Duodenal mucosa (tissue), 2 donors: ENCODE results near the gene LRTM1.

ENCODE experiments used
- H3K27ac ChIP-seq: one replicate; pipeline ENCODE4 v1.7.0; 2013; ENCODE audit warnings: low read depth, low read length
- H3K27me3 ChIP-seq, 2 donors: one replicate each; pipeline ENCODE4 v1.7.0; 2013; ENCODE audit warnings: low read length in 2 of 2, control low read depth in 1 of 2; ENCODE audit not compliant: insufficient read depth in 2 of 2, control insufficient read depth in 1 of 2
- H3K36me3 ChIP-seq, 2 donors: one replicate each; pipeline ENCODE4 v1.7.0; 2013; ENCODE audit warnings: low read length in 2 of 2, control low read depth in 1 of 2; ENCODE audit not compliant: insufficient read depth in 2 of 2, control insufficient read depth in 1 of 2
- H3K4me1 ChIP-seq, 2 donors: one replicate each; pipeline ENCODE4 v1.7.0; 2013; ENCODE audit warnings: low read length in 2 of 2, control low read depth in 1 of 2; ENCODE audit not compliant: insufficient read depth in 2 of 2, control insufficient read depth in 1 of 2
- H3K4me3 ChIP-seq, 2 donors: one replicate each; pipeline ENCODE4 v1.7.0; 2013; ENCODE audit warnings: low read length in 2 of 2, low read depth in 1 of 2
- H3K9ac ChIP-seq, 2 donors: one replicate each; pipeline ENCODE4 v1.7.0; 2013; ENCODE audit warnings: low read length in 2 of 2, low read depth in 1 of 2
- H3K9me3 ChIP-seq, 2 donors: one replicate each; pipeline ENCODE4 v1.7.0; 2013; ENCODE audit warnings: low read length in 2 of 2, control low read depth in 1 of 2; ENCODE audit not compliant: control insufficient read depth in 1 of 2

The LRTM1 gene

DNA sequence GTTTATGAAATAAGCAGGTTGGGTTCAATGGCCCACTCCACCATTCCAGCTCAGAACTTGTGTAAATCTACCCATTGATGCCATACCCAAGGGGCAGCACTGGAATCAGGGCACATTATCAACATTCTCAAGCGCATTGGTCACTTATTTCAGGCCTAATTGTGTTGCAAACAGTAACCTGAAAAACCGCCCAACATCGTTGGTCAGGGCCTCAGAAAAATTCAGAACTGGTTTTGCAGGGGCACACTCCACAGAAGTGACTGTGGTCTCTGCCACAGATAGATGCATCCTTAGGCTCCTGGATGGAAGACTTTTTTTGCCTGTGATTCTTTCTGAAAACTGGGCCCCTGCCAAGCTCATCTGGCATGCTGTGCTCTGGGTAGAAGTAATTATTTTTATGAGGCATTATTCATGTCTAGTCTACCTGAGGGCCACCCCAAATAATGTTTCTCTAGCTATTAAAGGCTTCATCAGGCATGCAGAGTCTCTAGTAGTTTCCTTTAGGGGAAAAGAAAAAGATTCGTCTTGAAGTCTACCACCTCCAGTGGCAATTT is 21.7 kb upstream of the LRTM1 start:
- Histone ChIP-seq H3K4me3 (no peak overlapping the region), H3K4me1 (no peaks in the 10 kb centered on the region), H3K9ac (no peak overlapping the region), H3K27me3 (no peaks in the 10 kb centered on the region), H3K9me3 (no peaks in the 10 kb centered on the region), H3K36me3 (no peaks in the 10 kb centered on the region), H3K27ac (no peak overlapping the region)

DNA sequence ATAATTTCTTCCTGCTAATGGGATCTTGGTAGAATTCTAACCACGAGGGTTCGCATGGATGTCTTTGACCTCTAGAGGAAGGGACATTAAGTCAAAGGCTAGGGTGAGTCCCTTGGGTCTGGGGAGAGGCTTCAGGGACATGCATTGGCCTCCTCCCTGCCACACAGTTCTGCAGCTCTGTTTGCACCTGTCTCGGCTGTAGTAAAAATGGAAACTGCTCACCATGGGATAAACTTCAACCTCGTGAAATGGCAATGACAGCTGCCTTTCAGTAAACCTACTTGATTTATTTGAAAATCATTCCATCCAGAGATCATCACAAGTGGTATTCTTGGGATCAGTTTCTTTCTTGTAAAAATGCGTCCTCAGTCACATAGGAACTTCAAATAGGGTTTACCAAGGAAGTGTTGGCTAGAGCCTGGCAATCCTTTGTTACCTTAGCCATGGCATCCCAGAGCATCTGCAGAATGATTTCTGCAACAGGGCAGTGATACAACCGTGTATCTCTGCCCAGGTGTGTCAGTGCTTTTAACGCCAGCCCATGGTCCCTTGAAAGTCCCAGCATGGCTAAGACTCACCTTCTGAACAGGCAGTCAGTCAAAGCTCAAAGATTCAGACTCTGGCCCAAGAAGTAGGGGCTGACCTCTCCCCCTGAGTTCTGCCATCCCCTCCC is 14.0 kb upstream of the LRTM1 start:
- Histone ChIP-seq H3K9ac (no peak overlapping the region), H3K27ac (no peak overlapping the region)

DNA sequence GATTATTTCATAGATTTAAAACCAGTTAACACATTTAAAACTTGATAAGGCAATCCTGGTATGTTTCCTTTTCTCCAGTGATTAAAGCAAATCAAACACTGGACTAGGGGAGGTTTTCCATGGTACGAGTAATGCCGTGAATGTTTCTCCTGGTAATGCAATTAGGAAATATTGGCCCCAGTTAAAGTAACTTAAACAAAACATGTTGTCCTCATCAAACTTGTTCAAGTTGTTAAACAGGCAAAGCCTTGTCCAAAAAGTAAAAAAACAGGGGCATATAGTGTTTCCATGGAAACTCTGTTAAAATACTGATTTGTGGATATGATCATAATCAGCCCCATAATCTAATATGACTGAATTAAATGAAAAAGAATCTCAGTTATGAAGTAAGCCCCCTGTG is 13.1 kb upstream of the LRTM1 start:
- Histone ChIP-seq H3K4me1 (no peaks in the 10 kb centered on the region), H3K27ac (no peak overlapping the region), H3K4me3 (no peak overlapping the region), H3K36me3 (no peaks in the 10 kb centered on the region), H3K27me3 (peaks cover 0 to 5% of the 10 kb centered on the region in 2 donors), H3K9me3 (no peaks in the 10 kb centered on the region), H3K9ac (no peak overlapping the region)

More for the DNA sequence above, 14.0 kb upstream of the LRTM1 start:
- Histone ChIP-seq H3K36me3 (no peaks in the 10 kb centered on the region), H3K4me3 (no peak overlapping the region), H3K9me3 (no peaks in the 10 kb centered on the region), H3K27me3 (peaks cover 0 to 5% of the 10 kb centered on the region in 2 donors), H3K4me1 (no peaks in the 10 kb centered on the region)

DNA sequence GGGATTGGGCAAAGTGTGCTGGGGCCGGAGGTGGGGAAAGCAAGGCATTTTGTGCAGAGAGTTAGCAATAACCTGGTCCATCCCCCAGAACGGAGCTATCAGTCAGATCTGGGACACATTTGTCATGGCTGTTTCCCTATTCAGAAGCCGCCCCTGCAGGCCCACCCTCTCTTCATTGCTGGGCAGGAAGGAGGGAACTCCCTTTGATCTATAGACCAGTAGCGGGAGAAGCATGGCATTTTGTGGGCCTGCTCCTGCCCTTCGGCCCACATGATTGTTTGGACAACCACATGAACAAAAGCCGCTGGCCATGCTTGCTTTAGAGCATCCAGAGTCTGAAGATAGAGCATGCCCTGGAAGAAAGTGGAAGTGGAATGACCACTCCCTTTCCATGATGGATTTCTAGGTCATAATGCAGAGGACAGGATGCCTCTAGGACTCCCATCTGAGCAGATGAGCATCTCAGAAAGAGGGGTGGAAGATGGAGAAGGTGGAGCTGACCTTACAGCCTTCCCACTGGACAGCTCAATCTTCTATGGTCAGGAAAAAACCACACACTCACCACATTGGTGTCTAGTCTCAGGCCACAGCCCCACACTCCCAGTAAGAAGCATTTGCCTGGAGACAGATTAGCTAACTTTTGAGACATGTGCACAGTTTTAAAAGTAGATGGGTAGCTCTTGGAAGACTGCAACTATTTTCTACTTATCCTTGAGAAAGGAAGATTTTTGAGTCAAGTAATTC is 11.9 kb upstream of the LRTM1 start:
- H3K36me3 ChIP-seq: no peaks in the 10 kb centered on the region
- no peaks in the 10 kb centered on the region for H3K9me3 ChIP-seq
- no peak overlapping the region for H3K4me3 ChIP-seq
- H3K9ac ChIP-seq: no peak overlapping the region
- no peaks in the 10 kb centered on the region for H3K4me1 ChIP-seq
- peaks cover 0 to 5% of the 10 kb centered on the region in 2 donors for H3K27me3 ChIP-seq
- no peak overlapping the region for H3K27ac ChIP-seq

DNA sequence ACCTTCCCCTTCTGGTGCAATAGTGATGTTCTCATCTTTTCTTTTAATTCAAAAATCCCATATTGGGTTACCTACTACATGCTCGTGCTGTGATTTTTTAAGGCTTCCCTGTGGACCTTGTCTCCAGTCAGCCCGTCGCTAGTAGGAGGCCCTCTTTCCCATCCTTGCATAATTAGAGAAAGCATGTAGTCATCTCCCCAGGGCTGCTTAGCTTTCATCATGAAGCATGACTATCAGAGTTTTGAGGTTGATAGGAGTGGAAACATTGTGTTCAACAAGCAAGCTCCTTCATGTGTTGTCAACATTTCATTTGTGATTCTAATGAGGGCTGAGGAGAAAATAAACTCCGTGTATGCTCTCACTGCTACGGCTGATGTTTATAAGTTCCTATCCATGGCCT is 8.7 kb upstream of the LRTM1 start:
- Histone ChIP-seq H3K4me1 (no peaks in the 10 kb centered on the region), H3K27me3 (peaks cover 0 to 5% of the 10 kb centered on the region in 2 donors), H3K4me3 (no peak overlapping the region), H3K9me3 (no peaks in the 10 kb centered on the region), H3K36me3 (no peaks in the 10 kb centered on the region), H3K27ac (no peak overlapping the region), H3K9ac (no peak overlapping the region)

DNA sequence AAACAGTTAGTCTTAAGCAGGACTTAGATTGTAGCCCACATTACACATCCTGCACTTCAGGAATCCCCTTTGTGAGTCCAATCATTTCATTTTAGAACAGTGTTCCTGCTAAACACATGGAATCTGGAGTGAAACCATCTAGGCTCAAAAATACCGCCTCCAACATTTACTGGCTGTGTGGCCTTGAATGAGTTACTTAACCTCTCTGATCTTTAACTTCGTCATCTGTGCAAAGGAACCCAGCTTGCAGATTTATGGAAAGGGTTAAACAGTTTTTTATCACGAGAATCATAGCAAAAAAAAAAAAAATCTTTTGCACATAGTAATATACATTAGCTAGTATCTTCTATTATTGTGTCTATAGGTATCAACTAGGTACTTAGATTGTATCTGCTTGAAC is 8.0 kb upstream of the LRTM1 start:
- Histone ChIP-seq H3K9me3 (no peaks in the 10 kb centered on the region), H3K4me3 (no peak overlapping the region), H3K27ac (no peak overlapping the region), H3K27me3 (peaks cover 0 to 5% of the 10 kb centered on the region in 2 donors), H3K36me3 (no peaks in the 10 kb centered on the region), H3K9ac (no peak overlapping the region), H3K4me1 (no peaks in the 10 kb centered on the region)

DNA sequence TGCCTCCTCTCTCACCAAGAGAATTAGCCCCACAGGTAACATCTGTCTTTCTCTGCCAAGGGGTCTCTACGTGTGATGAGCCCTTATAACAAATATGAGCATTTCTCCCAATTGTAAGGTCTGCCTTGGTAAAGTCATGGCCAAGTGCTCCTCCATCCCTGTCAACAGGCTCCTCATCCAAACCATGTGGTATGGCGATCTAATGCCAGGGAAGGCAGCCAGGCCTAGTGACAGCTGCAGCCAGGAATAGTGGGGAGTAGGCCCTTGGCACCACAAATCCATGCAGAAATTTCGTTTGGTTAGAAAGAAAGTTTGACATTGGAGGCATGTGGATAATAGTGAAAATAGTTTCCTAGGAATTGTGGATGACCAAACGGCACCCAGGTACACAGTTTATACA is 4.7 kb upstream of the LRTM1 start:
- H3K36me3 ChIP-seq: no peaks in the 10 kb centered on the region
- no peaks in the 10 kb centered on the region for H3K27me3 ChIP-seq
- no peaks in the 10 kb centered on the region for H3K9me3 ChIP-seq
- H3K4me3 ChIP-seq: no peak overlapping the region
- H3K4me1 ChIP-seq: no peaks in the 10 kb centered on the region
- H3K27ac ChIP-seq: no peak overlapping the region
- no peak overlapping the region for H3K9ac ChIP-seq

DNA sequence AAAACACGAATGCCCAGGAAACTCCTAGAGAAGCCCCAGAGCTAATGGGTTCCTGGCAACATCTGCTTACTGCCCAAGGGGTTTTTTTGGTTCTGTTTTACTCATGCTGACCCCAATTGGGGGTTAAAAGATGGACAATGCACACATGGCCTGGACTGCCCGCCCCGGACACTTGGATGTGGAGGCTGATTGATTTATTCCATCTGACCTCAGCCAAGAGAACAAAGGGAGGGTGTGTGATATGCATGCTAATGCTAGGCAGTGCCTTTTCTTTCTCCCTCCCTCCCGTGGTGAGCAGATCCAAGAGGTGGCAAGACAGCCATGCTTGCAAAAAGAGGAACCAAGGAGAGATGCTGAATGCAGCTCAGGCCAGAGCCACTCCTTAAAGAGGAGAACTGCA is 3.3 kb upstream of the LRTM1 start:
- Histone ChIP-seq H3K27ac (no peak overlapping the region), H3K9ac (no peak overlapping the region), H3K27me3 (no peaks in the 10 kb centered on the region), H3K4me3 (no peak overlapping the region), H3K9me3 (no peaks in the 10 kb centered on the region), H3K36me3 (no peaks in the 10 kb centered on the region), H3K4me1 (no peaks in the 10 kb centered on the region)

DNA sequence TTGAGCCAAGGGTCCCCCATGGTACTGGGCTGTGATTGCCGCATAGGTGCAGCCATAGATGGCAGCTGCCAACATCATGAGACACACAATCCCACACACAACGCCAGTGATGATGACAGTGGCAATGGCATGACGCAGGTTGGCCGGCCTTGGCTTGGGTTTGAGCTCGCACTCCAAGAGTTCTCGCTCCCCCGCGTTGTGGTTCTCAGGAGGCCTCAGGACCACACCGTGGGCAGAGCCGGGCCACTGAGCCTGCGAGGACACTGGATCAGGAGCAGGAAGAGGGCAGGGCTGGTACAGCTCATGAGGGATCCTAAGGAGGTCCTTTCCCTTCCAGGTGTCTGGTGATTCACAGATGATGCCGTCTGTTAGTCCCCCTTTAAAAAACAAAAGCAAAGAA is 9.3 kb downstream of the LRTM1 start:
- Histone ChIP-seq H3K4me1 (no peaks in the 10 kb centered on the region), H3K9ac (no peak overlapping the region), H3K27ac (no peak overlapping the region), H3K9me3 (no peaks in the 10 kb centered on the region), H3K4me3 (no peak overlapping the region), H3K27me3 (no peaks in the 10 kb centered on the region), H3K36me3 (no peaks in the 10 kb centered on the region)

DNA sequence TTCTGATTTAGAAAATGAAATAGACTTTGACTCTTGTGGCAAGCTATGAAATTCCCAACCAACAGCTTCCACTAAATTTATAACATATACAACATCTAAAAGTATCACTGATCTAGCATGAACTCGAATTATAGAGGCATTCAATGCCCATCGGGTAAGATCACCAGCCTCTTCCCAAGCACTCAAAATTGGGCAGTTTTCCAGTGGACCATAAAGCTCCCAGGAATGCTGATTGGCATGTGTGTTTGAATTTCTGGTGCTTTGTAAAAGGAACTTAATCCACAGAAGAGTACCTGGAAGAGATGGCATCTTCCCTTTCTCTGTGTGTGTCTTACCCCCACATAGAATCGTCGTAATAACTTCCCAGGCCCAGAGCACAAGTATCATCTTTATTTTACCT is 10.0 kb downstream of the LRTM1 start:
- Histone ChIP-seq H3K36me3 (no peaks in the 10 kb centered on the region), H3K27ac (no peak overlapping the region), H3K9ac (no peak overlapping the region), H3K27me3 (no peaks in the 10 kb centered on the region), H3K4me3 (no peak overlapping the region), H3K4me1 (no peaks in the 10 kb centered on the region), H3K9me3 (no peaks in the 10 kb centered on the region)
